ENCODE results near the gene PTN.

The PTN gene

DNA sequence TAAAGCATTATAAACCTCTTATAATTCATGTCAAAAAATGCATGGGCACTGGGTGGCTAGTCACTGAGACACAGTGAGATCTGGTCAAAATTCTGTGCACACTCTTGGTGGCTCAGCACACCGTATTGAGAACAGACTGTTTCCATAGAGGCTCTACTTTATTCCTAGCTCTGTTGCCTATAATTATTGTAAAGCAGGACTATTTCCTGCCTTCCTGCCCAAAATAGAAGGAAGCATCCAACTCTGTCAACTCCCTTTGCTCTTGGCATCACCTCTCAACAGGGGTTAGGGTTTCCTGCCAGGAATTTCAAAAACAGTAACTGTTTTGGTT, 45.1 kb downstream of the PTN start (continued):
- TF ChIP-seq, protein P1, sequence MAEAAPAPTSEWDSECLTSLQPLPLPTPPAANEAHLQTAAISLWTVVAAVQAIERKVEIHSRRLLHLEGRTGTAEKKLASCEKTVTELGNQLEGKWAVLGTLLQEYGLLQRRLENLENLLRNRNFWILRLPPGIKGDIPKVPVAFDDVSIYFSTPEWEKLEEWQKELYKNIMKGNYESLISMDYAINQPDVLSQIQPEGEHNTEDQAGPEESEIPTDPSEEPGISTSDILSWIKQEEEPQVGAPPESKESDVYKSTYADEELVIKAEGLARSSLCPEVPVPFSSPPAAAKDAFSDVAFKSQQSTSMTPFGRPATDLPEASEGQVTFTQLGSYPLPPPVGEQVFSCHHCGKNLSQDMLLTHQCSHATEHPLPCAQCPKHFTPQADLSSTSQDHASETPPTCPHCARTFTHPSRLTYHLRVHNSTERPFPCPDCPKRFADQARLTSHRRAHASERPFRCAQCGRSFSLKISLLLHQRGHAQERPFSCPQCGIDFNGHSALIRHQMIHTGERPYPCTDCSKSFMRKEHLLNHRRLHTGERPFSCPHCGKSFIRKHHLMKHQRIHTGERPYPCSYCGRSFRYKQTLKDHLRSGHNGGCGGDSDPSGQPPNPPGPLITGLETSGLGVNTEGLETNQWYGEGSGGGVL (tag by site-specific recombination; IDR thresholded peaks at IDR 0.05) = no peak
- TF ChIP-seq SETDB1 (IDR thresholded peaks at IDR 0.05; ENCODE audit: insufficient read length, low read length) = no peak
- no peak for TF ChIP-seq GLIS2 (tag by site-specific recombination; IDR thresholded peaks at IDR 0.05)
- TF ChIP-seq ZNF19 (tag by site-specific recombination; IDR thresholded peaks at IDR 0.05; ENCODE audit: low read depth) = no peak
- TF ChIP-seq, protein P2, sequence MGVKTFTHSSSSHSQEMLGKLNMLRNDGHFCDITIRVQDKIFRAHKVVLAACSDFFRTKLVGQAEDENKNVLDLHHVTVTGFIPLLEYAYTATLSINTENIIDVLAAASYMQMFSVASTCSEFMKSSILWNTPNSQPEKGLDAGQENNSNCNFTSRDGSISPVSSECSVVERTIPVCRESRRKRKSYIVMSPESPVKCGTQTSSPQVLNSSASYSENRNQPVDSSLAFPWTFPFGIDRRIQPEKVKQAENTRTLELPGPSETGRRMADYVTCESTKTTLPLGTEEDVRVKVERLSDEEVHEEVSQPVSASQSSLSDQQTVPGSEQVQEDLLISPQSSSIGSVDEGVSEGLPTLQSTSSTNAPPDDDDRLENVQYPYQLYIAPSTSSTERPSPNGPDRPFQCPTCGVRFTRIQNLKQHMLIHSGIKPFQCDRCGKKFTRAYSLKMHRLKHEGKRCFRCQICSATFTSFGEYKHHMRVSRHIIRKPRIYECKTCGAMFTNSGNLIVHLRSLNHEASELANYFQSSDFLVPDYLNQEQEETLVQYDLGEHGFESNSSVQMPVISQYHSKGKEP (tag by site-specific recombination; IDR thresholded peaks at IDR 0.05) = no peak
- TF ChIP-seq, protein P3, sequence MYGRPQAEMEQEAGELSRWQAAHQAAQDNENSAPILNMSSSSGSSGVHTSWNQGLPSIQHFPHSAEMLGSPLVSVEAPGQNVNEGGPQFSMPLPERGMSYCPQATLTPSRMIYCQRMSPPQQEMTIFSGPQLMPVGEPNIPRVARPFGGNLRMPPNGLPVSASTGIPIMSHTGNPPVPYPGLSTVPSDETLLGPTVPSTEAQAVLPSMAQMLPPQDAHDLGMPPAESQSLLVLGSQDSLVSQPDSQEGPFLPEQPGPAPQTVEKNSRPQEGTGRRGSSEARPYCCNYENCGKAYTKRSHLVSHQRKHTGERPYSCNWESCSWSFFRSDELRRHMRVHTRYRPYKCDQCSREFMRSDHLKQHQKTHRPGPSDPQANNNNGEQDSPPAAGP (tag by site-specific recombination; IDR thresholded peaks at IDR 0.05) = no peak
- TF ChIP-seq TCF7L2 (IDR thresholded peaks at IDR 0.05; ENCODE audit: borderline replicate concordance, low read depth, low read length) = no peak
- TF ChIP-seq, protein P4, sequence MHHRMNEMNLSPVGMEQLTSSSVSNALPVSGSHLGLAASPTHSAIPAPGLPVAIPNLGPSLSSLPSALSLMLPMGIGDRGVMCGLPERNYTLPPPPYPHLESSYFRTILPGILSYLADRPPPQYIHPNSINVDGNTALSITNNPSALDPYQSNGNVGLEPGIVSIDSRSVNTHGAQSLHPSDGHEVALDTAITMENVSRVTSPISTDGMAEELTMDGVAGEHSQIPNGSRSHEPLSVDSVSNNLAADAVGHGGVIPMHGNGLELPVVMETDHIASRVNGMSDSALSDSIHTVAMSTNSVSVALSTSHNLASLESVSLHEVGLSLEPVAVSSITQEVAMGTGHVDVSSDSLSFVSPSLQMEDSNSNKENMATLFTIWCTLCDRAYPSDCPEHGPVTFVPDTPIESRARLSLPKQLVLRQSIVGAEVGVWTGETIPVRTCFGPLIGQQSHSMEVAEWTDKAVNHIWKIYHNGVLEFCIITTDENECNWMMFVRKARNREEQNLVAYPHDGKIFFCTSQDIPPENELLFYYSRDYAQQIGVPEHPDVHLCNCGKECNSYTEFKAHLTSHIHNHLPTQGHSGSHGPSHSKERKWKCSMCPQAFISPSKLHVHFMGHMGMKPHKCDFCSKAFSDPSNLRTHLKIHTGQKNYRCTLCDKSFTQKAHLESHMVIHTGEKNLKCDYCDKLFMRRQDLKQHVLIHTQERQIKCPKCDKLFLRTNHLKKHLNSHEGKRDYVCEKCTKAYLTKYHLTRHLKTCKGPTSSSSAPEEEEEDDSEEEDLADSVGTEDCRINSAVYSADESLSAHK (tag by site-specific recombination; IDR thresholded peaks at IDR 0.05) = no peak

DNA sequence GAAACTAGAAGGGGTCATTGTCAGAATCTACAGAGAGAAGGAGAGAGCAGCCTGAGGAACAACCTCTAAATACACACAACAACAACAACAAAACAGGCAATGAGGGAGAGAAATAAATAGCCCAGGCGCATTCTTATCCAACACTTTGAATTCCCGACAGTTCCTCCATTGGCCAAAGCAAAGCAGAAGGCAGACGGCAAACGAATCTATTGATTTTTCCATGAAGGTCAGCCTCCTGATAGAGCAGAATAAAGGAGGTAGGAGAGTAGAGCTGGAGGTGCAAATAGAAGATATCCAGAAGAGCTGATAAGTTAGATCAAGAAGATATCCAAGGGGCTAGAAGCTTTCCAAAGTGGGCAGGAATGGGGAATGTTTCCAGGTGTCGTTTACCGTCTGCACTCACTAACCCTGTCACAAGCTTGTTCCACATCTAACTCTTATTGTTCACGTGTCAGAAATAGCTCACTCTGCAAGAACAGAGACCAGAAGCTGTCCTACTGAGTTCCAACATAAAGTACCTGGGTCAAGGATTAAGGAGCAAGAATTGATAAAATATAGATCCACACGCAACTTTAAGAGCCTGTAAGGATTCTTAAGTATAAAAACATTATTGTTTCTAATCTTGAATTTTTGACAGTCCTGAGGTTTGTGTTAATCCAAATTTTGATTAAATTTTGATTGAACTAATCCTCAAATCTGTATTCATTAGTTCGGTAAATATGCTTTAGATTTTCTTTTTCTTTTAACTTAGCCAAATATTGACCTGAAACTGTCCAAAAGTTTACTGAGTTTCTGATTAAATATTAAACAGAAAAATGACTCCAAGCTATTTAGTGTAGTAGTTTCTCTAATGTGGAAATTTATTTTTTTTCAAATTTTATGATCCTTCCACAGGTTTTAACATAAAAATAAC, 45.7 kb downstream of the PTN start:
- CTCF ChIA-PET = interaction anchor here (1.0 to 2.0 kb wide), 2 partner anchors 10 kb away, joined by 3 to 16 read pairs; no protein-coding TSS in a partner anchor
- no peaks in the 10 kb centered on the region for H3K4me1 ChIP-seq (ENCODE audit: control insufficient read depth, insufficient read depth, low read length)
- TF ChIP-seq FEZF1 (tag by site-specific recombination; IDR thresholded peaks at IDR 0.05) (no peak), ZNF2 (tag by site-specific recombination; IDR thresholded peaks at IDR 0.05) (no peak), ZNF791 (tag by site-specific recombination; IDR thresholded peaks at IDR 0.05) (no peak), ZSCAN16 (tag by site-specific recombination; IDR thresholded peaks at IDR 0.05) (no peak), ZNF629 (tag by site-specific recombination; IDR thresholded peaks at IDR 0.05) (no peak), ZNF549 (tag by site-specific recombination; IDR thresholded peaks at IDR 0.05) (no peak), ZBTB1 (tag by site-specific recombination; IDR thresholded peaks at IDR 0.05) (no peak), ZFP69B (tag by site-specific recombination; IDR thresholded peaks at IDR 0.05) (no peak), ZNF223 (tag by site-specific recombination; IDR thresholded peaks at IDR 0.05) (no peak), IKZF3 (tag by site-specific recombination; IDR thresholded peaks at IDR 0.05) (no peak), TRIM28 (IDR thresholded peaks at IDR 0.05; ENCODE audit: borderline replicate concordance, low read length) (no peak), KLF8 (tag by site-specific recombination; IDR thresholded peaks at IDR 0.05) (no peak), ZNF677 (tag by site-specific recombination; IDR thresholded peaks at IDR 0.05) (no peak)
- TF ChIP-seq, protein P5, sequence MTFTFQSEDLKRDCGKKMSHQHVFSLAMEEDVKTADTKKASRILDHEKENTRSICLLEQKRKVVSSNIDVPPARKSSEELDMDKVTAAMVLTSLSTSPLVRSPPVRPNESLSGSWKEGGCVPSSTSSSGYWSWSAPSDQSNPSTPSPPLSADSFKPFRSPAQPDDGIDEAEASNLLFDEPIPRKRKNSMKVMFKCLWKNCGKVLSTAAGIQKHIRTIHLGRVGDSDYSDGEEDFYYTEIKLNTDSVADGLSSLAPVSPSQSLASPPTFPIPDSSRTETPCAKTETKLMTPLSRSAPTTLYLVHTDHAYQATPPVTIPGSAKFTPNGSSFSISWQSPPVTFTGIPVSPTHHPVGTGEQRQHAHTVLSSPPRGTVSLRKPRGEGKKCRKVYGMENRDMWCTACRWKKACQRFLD (tag by site-specific recombination; IDR thresholded peaks at IDR 0.05) = no peak
- TF ChIP-seq, protein P6, sequence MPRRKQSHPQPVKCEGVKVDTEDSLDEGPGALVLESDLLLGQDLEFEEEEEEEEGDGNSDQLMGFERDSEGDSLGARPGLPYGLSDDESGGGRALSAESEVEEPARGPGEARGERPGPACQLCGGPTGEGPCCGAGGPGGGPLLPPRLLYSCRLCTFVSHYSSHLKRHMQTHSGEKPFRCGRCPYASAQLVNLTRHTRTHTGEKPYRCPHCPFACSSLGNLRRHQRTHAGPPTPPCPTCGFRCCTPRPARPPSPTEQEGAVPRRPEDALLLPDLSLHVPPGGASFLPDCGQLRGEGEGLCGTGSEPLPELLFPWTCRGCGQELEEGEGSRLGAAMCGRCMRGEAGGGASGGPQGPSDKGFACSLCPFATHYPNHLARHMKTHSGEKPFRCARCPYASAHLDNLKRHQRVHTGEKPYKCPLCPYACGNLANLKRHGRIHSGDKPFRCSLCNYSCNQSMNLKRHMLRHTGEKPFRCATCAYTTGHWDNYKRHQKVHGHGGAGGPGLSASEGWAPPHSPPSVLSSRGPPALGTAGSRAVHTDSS (tag by site-specific recombination; IDR thresholded peaks at IDR 0.05) = no peak
- no peaks in the 10 kb centered on the region for H3K9me3 ChIP-seq (ENCODE audit: control insufficient read depth, insufficient read depth, low read depth, low read length)
- H3K4me3 ChIP-seq (ENCODE audit: low read depth, low read length) = no peak overlapping the region
- POLR2A ChIA-PET = no interaction called here
- no peak overlapping the region for H3K27ac ChIP-seq (ENCODE audit: extremely low read depth, low read depth, low read length)
- H3K36me3 ChIP-seq (ENCODE audit: control insufficient read depth in 2 of 2, insufficient read depth in 1 of 2, low read length in 2 of 2) = no peaks in the 10 kb centered on the region

All from HEK293 (cell line).